Thoracic aorta (tissue), 2 donors: ENCODE results near the gene SPOP. TPM values are rescaled to one million over a fixed set of nuclear protein-coding genes. Genes with fewer than 3 reads are reported as not detected.
"Not testable (repeated sequence)": the region's sequence is repeated elsewhere in the genome, so short reads cannot be mapped to it uniquely, and the experiment has no call there.

ENCODE experiments used
- ATAC-seq: fragments of 150-250 bp; one replicate; pipeline ENCODE4 v1.8.0; 2017; ENCODE audit warnings: low read depth; ENCODE audit not compliant: insufficient number of reproducible peaks, low FRiP score
- DNase-seq: peaks from one replicate; pipeline ENCODE4 v3.0.0-alpha.2; 2020; ENCODE audit warnings: low spot score
- H3K27ac ChIP-seq, 2 donors: fragments of 200-600 bp; sonication (generic); 1 replicate in 1 of 2; 2 replicates in 1 of 2; pipeline ENCODE4 v1.5.1; 2016; ENCODE audit warnings: mild to moderate bottlenecking in 2 of 2, moderate library complexity in 2 of 2
- H3K27me3 ChIP-seq: fragments of 200-600 bp; sonication (generic); replicated peaks from 2 replicates; pipeline ENCODE4 v1.6.0; 2016; ENCODE audit warnings: mild to moderate bottlenecking; ENCODE audit not compliant: insufficient read depth
- H3K36me3 ChIP-seq: fragments of 200-600 bp; sonication (generic); one replicate; pipeline ENCODE4 v1.5.1; 2016
- H3K4me1 ChIP-seq, 2 donors: fragments of 200-600 bp; sonication (generic); 1 replicate in 1 of 2; 2 replicates in 1 of 2; pipeline versions ENCODE4 v1.5.1 to v1.6.0; 2016; ENCODE audit warnings: low read depth in 2 of 2, mild to moderate bottlenecking in 1 of 2; ENCODE audit not compliant: control insufficient read depth in 1 of 2
- H3K4me3 ChIP-seq: fragments of 200-600 bp; sonication (generic); 2 replicates; pipeline ENCODE4 v1.5.1; 2016; ENCODE audit warnings: mild to moderate bottlenecking
- H3K9me3 ChIP-seq: fragments of 200-600 bp; sonication (generic); 2 replicates; pipeline ENCODE4 v1.5.1; 2016
- total RNA-seq, 2 donors: library from RNA; depleted of rRNA; stranded (reverse); fragments of >200 nt; gene quantifications; one replicate each; pipeline versions ENCODE4 v1.1.0 to v1.2.3, GENCODE V29; 2016
- TF ChIP-seq, protein P1 (sequence below): fragments of 200-600 bp; sonication (generic); IDR thresholded peaks from one replicate; pipeline ENCODE4 v1.5.1; 2019; ENCODE audit warnings: antibody characterized with exemption

The SPOP gene
- total RNA-seq, 2 donors from 2014 or later, result 97.7 to 123 TPM

DNA sequence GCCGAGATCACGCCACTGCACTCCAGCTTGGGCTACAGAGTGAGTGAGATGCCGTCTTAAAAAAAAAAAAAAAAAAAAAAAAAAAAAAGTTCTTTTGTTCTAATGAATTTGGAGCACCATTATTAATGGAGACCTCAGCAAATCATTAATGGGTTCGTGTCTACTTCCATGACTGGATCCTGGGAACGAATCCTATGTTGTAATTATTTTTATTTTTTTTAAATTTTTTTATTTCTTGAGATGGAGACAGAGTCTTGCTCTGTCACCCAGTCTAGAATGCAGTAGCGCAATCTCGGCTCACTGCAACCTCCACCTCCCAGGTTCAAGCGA, 30.7 kb downstream of the SPOP start:
- Histone ChIP-seq H3K4me3 (peak overlapping the region; percentile 63), H3K27ac (peak overlapping the region; percentile 98 to 100), H3K27me3 (no peaks in the 10 kb centered on the region), H3K36me3 (no peaks in the 10 kb centered on the region), H3K4me1 (peaks cover 45 to 86% of the 10 kb centered on the region in 2 donors), H3K9me3 (no peaks in the 10 kb centered on the region)
- ATAC-seq (peak; percentile 7), DNase-seq (no peak)
- TF ChIP-seq, protein P1, sequence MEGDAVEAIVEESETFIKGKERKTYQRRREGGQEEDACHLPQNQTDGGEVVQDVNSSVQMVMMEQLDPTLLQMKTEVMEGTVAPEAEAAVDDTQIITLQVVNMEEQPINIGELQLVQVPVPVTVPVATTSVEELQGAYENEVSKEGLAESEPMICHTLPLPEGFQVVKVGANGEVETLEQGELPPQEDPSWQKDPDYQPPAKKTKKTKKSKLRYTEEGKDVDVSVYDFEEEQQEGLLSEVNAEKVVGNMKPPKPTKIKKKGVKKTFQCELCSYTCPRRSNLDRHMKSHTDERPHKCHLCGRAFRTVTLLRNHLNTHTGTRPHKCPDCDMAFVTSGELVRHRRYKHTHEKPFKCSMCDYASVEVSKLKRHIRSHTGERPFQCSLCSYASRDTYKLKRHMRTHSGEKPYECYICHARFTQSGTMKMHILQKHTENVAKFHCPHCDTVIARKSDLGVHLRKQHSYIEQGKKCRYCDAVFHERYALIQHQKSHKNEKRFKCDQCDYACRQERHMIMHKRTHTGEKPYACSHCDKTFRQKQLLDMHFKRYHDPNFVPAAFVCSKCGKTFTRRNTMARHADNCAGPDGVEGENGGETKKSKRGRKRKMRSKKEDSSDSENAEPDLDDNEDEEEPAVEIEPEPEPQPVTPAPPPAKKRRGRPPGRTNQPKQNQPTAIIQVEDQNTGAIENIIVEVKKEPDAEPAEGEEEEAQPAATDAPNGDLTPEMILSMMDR, result no peak

- Histone ChIP-seq H3K36me3 (no peaks in the 10 kb centered on the region), H3K4me3 (peak overlapping the region; percentile 63), H3K27me3 (no peaks in the 10 kb centered on the region), H3K9me3 (no peaks in the 10 kb centered on the region), H3K4me1 (peaks cover 46 to 86% of the 10 kb centered on the region in 2 donors), H3K27ac (peak overlapping the region; percentile 98 to 100)
- ATAC-seq (peak; percentile 88), DNase-seq (no peak)
- TF ChIP-seq, protein P1, result no peak
Observed at GRCh38 chr17:49646391-49647255, 31.3 kb downstream of the SPOP start.

- H3K27me3 ChIP-seq, H3K36me3 ChIP-seq, DNase-seq, ATAC-seq, H3K9me3 ChIP-seq: not testable (repeated sequence)
- H3K4me1 ChIP-seq, result peaks cover 49 to 86% of the 10 kb centered on the region in 2 donors
- peak overlapping the region; percentile 63 for H3K4me3 ChIP-seq
- peak overlapping the region; percentile 98 to 100 for H3K27ac ChIP-seq
Observed at GRCh38 chr17:49646056-49646390, 31.9 kb downstream of the SPOP start.

- Histone ChIP-seq H3K9me3 (no peaks in the 10 kb centered on the region), H3K4me3 (peak overlapping the region; percentile 63), H3K27me3 (no peaks in the 10 kb centered on the region), H3K27ac (peak overlapping the region; percentile 98 to 100), H3K4me1 (peaks cover 51 to 87% of the 10 kb centered on the region in 2 donors), H3K36me3 (no peaks in the 10 kb centered on the region)
- TF ChIP-seq, protein P1, result no peak
- DNase-seq (no peak), ATAC-seq (no peak)
Observed at GRCh38 chr17:49645654-49646053, 32.2 kb downstream of the SPOP start.

DNA sequence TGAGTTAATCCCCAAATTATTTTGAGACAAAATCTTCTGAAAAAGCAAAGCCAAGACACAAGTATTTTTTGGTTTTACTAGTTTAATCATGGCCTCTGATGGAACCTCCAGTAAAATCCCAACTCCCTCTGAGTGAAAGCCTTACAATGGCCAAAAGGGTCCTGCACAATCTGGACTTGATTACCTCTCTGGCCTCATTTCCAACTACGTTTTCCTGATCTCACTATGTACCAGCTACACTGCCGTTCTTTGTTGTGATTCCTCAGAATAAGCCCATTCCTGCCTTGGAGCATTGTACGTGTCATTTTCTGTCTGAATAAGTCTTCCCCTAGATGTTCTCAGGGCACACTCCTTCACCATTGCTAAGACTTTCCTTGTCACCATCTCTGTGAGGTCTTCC, 37.3 kb downstream of the SPOP start:
- Histone ChIP-seq H3K4me1 (peaks cover 81 to 100% of the 10 kb centered on the region in 2 donors), H3K27ac (peak overlapping the region; percentile 98 to 100), H3K36me3 (no peaks in the 10 kb centered on the region), H3K9me3 (no peaks in the 10 kb centered on the region), H3K27me3 (no peaks in the 10 kb centered on the region), H3K4me3 (peak overlapping the region; percentile 28)
- TF ChIP-seq, protein P1, result no peak
- ATAC-seq (no peak), DNase-seq (no peak)
